ENCODE results near the gene MUC12. TPM values are rescaled to one million over a fixed set of nuclear protein-coding genes. Genes with fewer than 3 reads are reported as not detected.

Gene MUC12
- total RNA-seq, 2 experiments from 2014 or later, result 0.48 to 1.0 TPM

- Mint-ChIP-seq H3K9me3 (no peaks in the 10 kb centered on the region), H3K4me1 (ENCODE audit: low read depth) (no peaks in the 10 kb centered on the region), H3K36me3 (no peaks in the 10 kb centered on the region), H3K4me3 (no peak overlapping the region), H3K27ac (no peak overlapping the region), H3K27me3 (peaks cover 25% of the 10 kb centered on the region)
- ChIA-PET CTCF (interaction anchor here (0.6 kb wide), 1 partner anchor 201 kb away, joined by 4 read pairs; no protein-coding TSS in a partner anchor), POLR2A (no interaction called here)
- DNase-seq, result no peak
- intact Hi-C loops (cut with micrococcal nuclease), result no loop called here
Observed at GRCh38 chr7:100946111-100946510, 23.3 kb upstream of the MUC12 start.

- H3K4me3 Mint-ChIP-seq, result no peak overlapping the region
- CTCF ChIA-PET, result no interaction called here
- H3K27ac Mint-ChIP-seq, result no peak overlapping the region
- H3K27me3 Mint-ChIP-seq, result peaks cover 25% of the 10 kb centered on the region
- H3K9me3 Mint-ChIP-seq, result no peaks in the 10 kb centered on the region
- H3K36me3 Mint-ChIP-seq, result no peaks in the 10 kb centered on the region
- no peaks in the 10 kb centered on the region for H3K4me1 Mint-ChIP-seq (ENCODE audit: low read depth)
- intact Hi-C loops (cut with micrococcal nuclease), result no loop called here
- DNase-seq, result no peak
- POLR2A ChIA-PET, result no interaction called here
Observed at GRCh38 chr7:100946766-100947365, 22.5 kb upstream of the MUC12 start.

- peaks cover 25% of the 10 kb centered on the region for H3K27me3 Mint-ChIP-seq
- intact Hi-C loops (cut with micrococcal nuclease), result no loop called here
- no peaks in the 10 kb centered on the region for H3K9me3 Mint-ChIP-seq
- no peak overlapping the region for H3K4me3 Mint-ChIP-seq
- POLR2A ChIA-PET, result no interaction called here
- no peak for DNase-seq
- H3K36me3 Mint-ChIP-seq, result no peaks in the 10 kb centered on the region
- H3K4me1 Mint-ChIP-seq (ENCODE audit: low read depth), result no peaks in the 10 kb centered on the region
- no peak overlapping the region for H3K27ac Mint-ChIP-seq
- CTCF ChIA-PET, result no interaction called here
Observed at GRCh38 chr7:100947792-100948191, 21.6 kb upstream of the MUC12 start.

- Mint-ChIP-seq H3K27me3 (peaks cover 23% of the 10 kb centered on the region), H3K36me3 (no peaks in the 10 kb centered on the region), H3K9me3 (no peaks in the 10 kb centered on the region), H3K27ac (no peak within 1 kb of the TSS), H3K4me3 (no peak within 1 kb of the TSS), H3K4me1 (ENCODE audit: low read depth) (no peaks in the 10 kb centered on the region)
- intact Hi-C loops (cut with micrococcal nuclease), result no loop called here
- CTCF ChIA-PET, result interaction anchor here (0.6 kb wide), 1 partner anchor 135 kb away, joined by 3 read pairs; no protein-coding TSS in a partner anchor
- DNase-seq, result no peak
- POLR2A ChIA-PET, result no interaction called here
Observed at GRCh38 chr7:100949227-100949932, 20.0 kb upstream of the MUC12 start, which contains the start of gene MUC3A. TSS of gene MUC3A (plus strand) at chr7:100949534. CDS start at chr7:100949625, 91 bp downstream.

GRCh38 chr7:100949933-100950443, 19.4 kb upstream of the MUC12 start:
- Mint-ChIP-seq H3K27ac (no peak overlapping the region), H3K36me3 (no peaks in the 10 kb centered on the region), H3K4me1 (ENCODE audit: low read depth) (no peaks in the 10 kb centered on the region), H3K9me3 (no peaks in the 10 kb centered on the region), H3K4me3 (no peak overlapping the region), H3K27me3 (peaks cover 20% of the 10 kb centered on the region)
- ChIA-PET CTCF (interaction anchor here (0.6 to 1.4 kb wide), 2 partner anchors 16 to 135 kb away, joined by 3 to 5 read pairs; no protein-coding TSS in a partner anchor), POLR2A (no interaction called here)
- intact Hi-C loops (cut with micrococcal nuclease), result no loop called here
- DNase-seq, result no peak

- POLR2A ChIA-PET, result no interaction called here
- intact Hi-C loops (cut with micrococcal nuclease), result no loop called here
- DNase-seq, result no peak
- Mint-ChIP-seq H3K36me3 (no peaks in the 10 kb centered on the region), H3K27ac (no peak overlapping the region), H3K4me1 (ENCODE audit: low read depth) (no peaks in the 10 kb centered on the region), H3K9me3 (no peaks in the 10 kb centered on the region), H3K4me3 (no peak overlapping the region), H3K27me3 (peaks cover 17% of the 10 kb centered on the region)
- CTCF ChIA-PET, result interaction anchor here (1.4 kb wide), 1 partner anchor 15 kb away, joined by 5 read pairs; no protein-coding TSS in a partner anchor
Observed at GRCh38 chr7:100951172-100951571, 18.2 kb upstream of the MUC12 start.

- Mint-ChIP-seq H3K36me3 (no peaks in the 10 kb centered on the region), H3K9me3 (no peaks in the 10 kb centered on the region), H3K27me3 (peaks cover 13% of the 10 kb centered on the region), H3K27ac (no peak overlapping the region), H3K4me3 (no peak overlapping the region), H3K4me1 (ENCODE audit: low read depth) (no peaks in the 10 kb centered on the region)
- ChIA-PET POLR2A (interaction anchor here (0.6 kb wide), 1 partner anchor 62 kb away, joined by 3 read pairs; no protein-coding TSS in a partner anchor), CTCF (interaction anchor here (0.6 to 0.9 kb wide), 2 partner anchors 10 to 106 kb away, joined by 3 read pairs; no protein-coding TSS in a partner anchor)
- intact Hi-C loops (cut with micrococcal nuclease), result no loop called here
- peak; percentile 37 for DNase-seq
Observed at GRCh38 chr7:100951888-100952560, 17.3 kb upstream of the MUC12 start.

- DNase-seq, result peak; percentile 35
- ChIA-PET POLR2A (no interaction called here), CTCF (no interaction called here)
- H3K9me3 Mint-ChIP-seq, result no peaks in the 10 kb centered on the region
- H3K4me3 Mint-ChIP-seq, result no peak overlapping the region
- H3K27ac Mint-ChIP-seq, result no peak overlapping the region
- no peaks in the 10 kb centered on the region for H3K4me1 Mint-ChIP-seq (ENCODE audit: low read depth)
- H3K36me3 Mint-ChIP-seq, result no peaks in the 10 kb centered on the region
- intact Hi-C loops (cut with micrococcal nuclease), result no loop called here
- peaks cover 13% of the 10 kb centered on the region for H3K27me3 Mint-ChIP-seq
Observed at GRCh38 chr7:100952641-100953040, 16.7 kb upstream of the MUC12 start.

GRCh38 chr7:100957832-100958421, 11.4 kb upstream of the MUC12 start:
- intact Hi-C loops (cut with micrococcal nuclease), result no loop called here
- Mint-ChIP-seq H3K9me3 (no peaks in the 10 kb centered on the region), H3K27me3 (peaks cover 1% of the 10 kb centered on the region), H3K4me1 (ENCODE audit: low read depth) (no peaks in the 10 kb centered on the region), H3K36me3 (no peaks in the 10 kb centered on the region), H3K4me3 (no peak overlapping the region), H3K27ac (no peak overlapping the region)
- CTCF ChIA-PET, result interaction anchor here (0.6 to 1.0 kb wide), 2 partner anchors 101 to 186 kb away, joined by 4 read pairs; no protein-coding TSS in a partner anchor
- POLR2A ChIA-PET, result no interaction called here
- DNase-seq, result no peak

- Mint-ChIP-seq H3K36me3 (no peaks in the 10 kb centered on the region), H3K4me1 (ENCODE audit: low read depth) (no peaks in the 10 kb centered on the region), H3K27ac (no peak overlapping the region), H3K27me3 (peaks cover 11% of the 10 kb centered on the region), H3K4me3 (no peak overlapping the region), H3K9me3 (no peaks in the 10 kb centered on the region)
- no peak for DNase-seq
- intact Hi-C loops (cut with micrococcal nuclease), result no loop called here
- ChIA-PET POLR2A (no interaction called here), CTCF (interaction anchor here (1.2 kb wide), 1 partner anchor 99 kb away, joined by 4 read pairs; no protein-coding TSS in a partner anchor)
Observed at GRCh38 chr7:100959894-100960293, 9.5 kb upstream of the MUC12 start.

GRCh38 chr7:100962537-100962936, 6.8 kb upstream of the MUC12 start:
- Mint-ChIP-seq H3K36me3 (no peaks in the 10 kb centered on the region), H3K27me3 (peaks cover 32% of the 10 kb centered on the region), H3K9me3 (no peaks in the 10 kb centered on the region), H3K27ac (no peak overlapping the region), H3K4me3 (no peak overlapping the region), H3K4me1 (ENCODE audit: low read depth) (peaks cover 15% of the 10 kb centered on the region)
- ChIA-PET CTCF (no interaction called here), POLR2A (no interaction called here)
- DNase-seq, result no peak
- intact Hi-C loops (cut with micrococcal nuclease), result no loop called here

- CTCF ChIA-PET, result no interaction called here
- H3K4me3 Mint-ChIP-seq, result no peak overlapping the region
- POLR2A ChIA-PET, result no interaction called here
- H3K9me3 Mint-ChIP-seq, result no peaks in the 10 kb centered on the region
- peaks cover 38% of the 10 kb centered on the region for H3K27me3 Mint-ChIP-seq
- peaks cover 15% of the 10 kb centered on the region for H3K4me1 Mint-ChIP-seq (ENCODE audit: low read depth)
- no peak for DNase-seq
- no peak overlapping the region for H3K27ac Mint-ChIP-seq
- H3K36me3 Mint-ChIP-seq, result no peaks in the 10 kb centered on the region
- intact Hi-C loops (cut with micrococcal nuclease), result no loop called here
Observed at GRCh38 chr7:100963386-100963785, 6.0 kb upstream of the MUC12 start.

All from activated CD4-positive, alpha-beta memory T cell treated with anti-CD3 and anti-CD28 coated beads for 36 hours (primary cell).